Measurements from ENCODE around the gene PCP4L1. TPM values are rescaled to one million over a fixed set of nuclear protein-coding genes. Genes with fewer than 3 reads are reported as not detected.

The PCP4L1 gene
- total RNA-seq, 4 donors from 2014 or later, result 6.9 to 52.7 (median 9.6) TPM

- intact Hi-C loops (cut with DNase I), result no loop called here
- DNase-seq, result no peak
- WGBS, 2 donors, result 60% methylated on average over 7 of the region's 7 CpGs
- no peaks in the 10 kb centered on the region for H3K4me1 ChIP-seq
- peak in 1 of 4 donors; percentile 41 for TF ChIP-seq POLR2A (IDR thresholded peaks at IDR 0.05)
- TF ChIP-seq, protein P1, sequence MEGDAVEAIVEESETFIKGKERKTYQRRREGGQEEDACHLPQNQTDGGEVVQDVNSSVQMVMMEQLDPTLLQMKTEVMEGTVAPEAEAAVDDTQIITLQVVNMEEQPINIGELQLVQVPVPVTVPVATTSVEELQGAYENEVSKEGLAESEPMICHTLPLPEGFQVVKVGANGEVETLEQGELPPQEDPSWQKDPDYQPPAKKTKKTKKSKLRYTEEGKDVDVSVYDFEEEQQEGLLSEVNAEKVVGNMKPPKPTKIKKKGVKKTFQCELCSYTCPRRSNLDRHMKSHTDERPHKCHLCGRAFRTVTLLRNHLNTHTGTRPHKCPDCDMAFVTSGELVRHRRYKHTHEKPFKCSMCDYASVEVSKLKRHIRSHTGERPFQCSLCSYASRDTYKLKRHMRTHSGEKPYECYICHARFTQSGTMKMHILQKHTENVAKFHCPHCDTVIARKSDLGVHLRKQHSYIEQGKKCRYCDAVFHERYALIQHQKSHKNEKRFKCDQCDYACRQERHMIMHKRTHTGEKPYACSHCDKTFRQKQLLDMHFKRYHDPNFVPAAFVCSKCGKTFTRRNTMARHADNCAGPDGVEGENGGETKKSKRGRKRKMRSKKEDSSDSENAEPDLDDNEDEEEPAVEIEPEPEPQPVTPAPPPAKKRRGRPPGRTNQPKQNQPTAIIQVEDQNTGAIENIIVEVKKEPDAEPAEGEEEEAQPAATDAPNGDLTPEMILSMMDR (IDR thresholded peaks at IDR 0.05), result no peak
- no peaks in the 10 kb centered on the region for H3K27me3 ChIP-seq
- no peaks in the 10 kb centered on the region for H3K9me3 ChIP-seq
- peak overlapping the region in 3 of 4 donors; percentile 15 to 49 (median 30) for H3K4me3 ChIP-seq
- H3K36me3 ChIP-seq, result peaks cover 21 to 34% (median 24%) of the 10 kb centered on the region in 3 donors
- peak overlapping the region; percentile 19 to 86 (median 58) for H3K27ac ChIP-seq
Measured at GRCh38 chr1:161216945-161217712, 41.4 kb upstream of the PCP4L1 start.

- no peak for DNase-seq
- TF ChIP-seq POLR2A (IDR thresholded peaks at IDR 0.05), result no peak
- TF ChIP-seq, protein P1 (IDR thresholded peaks at IDR 0.05), result no peak
- no peaks in the 10 kb centered on the region for H3K9me3 ChIP-seq
- H3K27ac ChIP-seq, result peak overlapping the region in 3 of 4 donors; percentile 44 to 73 (median 67)
- H3K27me3 ChIP-seq, result no peaks in the 10 kb centered on the region
- H3K36me3 ChIP-seq, result peaks cover 14 to 27% (median 19%) of the 10 kb centered on the region in 3 donors
- no peaks in the 10 kb centered on the region for H3K4me1 ChIP-seq
- H3K4me3 ChIP-seq, result peak overlapping the region in 2 of 4 donors; percentile 4 to 5
- WGBS, 2 donors, result 30 to 64% methylated on average over 2 to 6 of the region's 6 CpGs
- intact Hi-C loops (cut with DNase I), result no loop called here
Measured at GRCh38 chr1:161217831-161218230, 40.7 kb upstream of the PCP4L1 start.

- Histone ChIP-seq H3K4me3 (no peak overlapping the region), H3K4me1 (no peaks in the 10 kb centered on the region), H3K9me3 (no peaks in the 10 kb centered on the region), H3K27me3 (no peaks in the 10 kb centered on the region), H3K27ac (no peak overlapping the region), H3K36me3 (peaks cover 9 to 20% (median 13%) of the 10 kb centered on the region in 3 donors)
- intact Hi-C loops (cut with DNase I), result no loop called here
- TF ChIP-seq, protein P1 (IDR thresholded peaks at IDR 0.05), result no peak
- TF ChIP-seq POLR2A (IDR thresholded peaks at IDR 0.05), result no peak
- no peak for DNase-seq
- WGBS, 2 donors, result 63 to 88% methylated on average over 4 to 8 of the region's 8 CpGs
Measured at GRCh38 chr1:161218301-161219077, 40.1 kb upstream of the PCP4L1 start.

GRCh38 chr1:161219078-161219892 is 39.3 kb upstream of the PCP4L1 start:
- H3K36me3 ChIP-seq, result peaks cover under 1 to 12% (median 5%) of the 10 kb centered on the region in 3 donors
- no peak overlapping the region for H3K27ac ChIP-seq
- H3K4me1 ChIP-seq, result no peaks in the 10 kb centered on the region
- 85 to 90% methylated on average over 4 to 5 of the region's 5 CpGs for whole genome bisulfite sequencing, 2 donors
- no peak for DNase-seq
- H3K4me3 ChIP-seq, result no peak overlapping the region
- no peaks in the 10 kb centered on the region for H3K9me3 ChIP-seq
- intact Hi-C loops (cut with DNase I), result no loop called here
- TF ChIP-seq, protein P1 (IDR thresholded peaks at IDR 0.05), result no peak
- no peak for TF ChIP-seq POLR2A (IDR thresholded peaks at IDR 0.05)
- H3K27me3 ChIP-seq, result no peaks in the 10 kb centered on the region
